HG03520 (cell line): ENCODE data around the gene SWAP70.
"Not testable (repeated sequence)": the region's sequence is repeated elsewhere in the genome, so short reads cannot be mapped to it uniquely, and the experiment has no call there.

Experiments
- ATAC-seq: cut with Tn5 transposase; IDR thresholded peaks from one replicate; pipeline ENCODE4 v1.9.1; 2021; ENCODE audit warnings: mild to moderate bottlenecking, moderate library complexity; ENCODE audit not compliant: unreplicated experiment

The SWAP70 gene

DNA sequence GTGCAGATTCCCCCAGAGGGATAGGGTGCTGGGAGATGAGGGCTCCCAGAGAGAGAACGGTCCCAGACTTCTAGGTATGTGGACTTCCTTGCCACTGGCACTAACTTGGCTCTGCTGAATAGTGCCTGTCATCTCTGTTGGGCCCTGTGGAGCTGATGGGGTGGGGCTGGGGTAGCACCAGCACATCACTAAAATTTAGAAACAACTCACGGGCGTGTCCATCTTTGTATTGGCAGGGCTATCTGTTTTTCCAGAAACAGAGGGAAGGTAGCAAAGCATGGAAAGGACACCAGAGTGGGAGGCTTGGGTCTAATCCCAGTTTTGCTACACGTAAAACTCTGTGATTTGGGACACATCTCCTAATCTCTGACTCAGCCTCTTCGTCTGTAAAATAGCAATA is 25.8 kb downstream of the SWAP70 start:
- no peak for ATAC-seq

DNA sequence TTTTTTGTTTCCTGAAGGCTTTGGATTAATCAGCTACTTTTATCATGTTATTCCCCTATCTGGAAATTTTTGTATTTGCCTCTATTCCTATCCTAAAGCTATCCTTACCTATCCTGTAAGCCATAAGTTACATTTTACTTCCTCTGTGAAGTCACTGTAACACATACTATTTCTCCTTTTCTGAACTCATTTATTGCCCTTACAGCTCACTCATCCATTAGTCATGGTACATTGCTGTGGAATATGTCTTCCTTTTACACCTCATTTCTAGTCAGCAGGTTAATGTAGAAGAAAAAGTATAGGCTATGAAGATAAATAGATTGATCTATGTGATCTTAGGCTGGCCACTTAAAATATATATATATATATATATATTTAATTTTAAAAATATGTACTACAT is 28.0 kb downstream of the SWAP70 start:
- ATAC-seq = no peak

DNA sequence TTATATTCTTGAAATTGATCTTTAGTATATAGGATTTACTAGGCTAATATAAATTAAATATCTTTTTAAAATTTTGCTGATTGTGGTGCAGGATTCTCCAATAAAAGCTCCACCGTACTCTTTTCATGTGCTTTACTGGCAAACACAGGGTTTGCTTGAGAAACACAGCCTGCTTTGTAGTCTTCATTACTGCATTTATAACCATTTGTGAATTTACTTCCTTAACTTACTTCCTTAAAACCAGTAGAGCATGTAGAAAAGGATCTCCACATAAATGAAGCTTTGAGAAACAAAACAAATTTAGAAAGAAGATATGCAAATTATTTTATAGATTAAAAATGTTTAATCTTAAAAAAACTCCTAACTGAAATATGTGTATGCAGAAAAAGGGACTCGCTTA is 28.8 kb downstream of the SWAP70 start:
- no peak for ATAC-seq

DNA sequence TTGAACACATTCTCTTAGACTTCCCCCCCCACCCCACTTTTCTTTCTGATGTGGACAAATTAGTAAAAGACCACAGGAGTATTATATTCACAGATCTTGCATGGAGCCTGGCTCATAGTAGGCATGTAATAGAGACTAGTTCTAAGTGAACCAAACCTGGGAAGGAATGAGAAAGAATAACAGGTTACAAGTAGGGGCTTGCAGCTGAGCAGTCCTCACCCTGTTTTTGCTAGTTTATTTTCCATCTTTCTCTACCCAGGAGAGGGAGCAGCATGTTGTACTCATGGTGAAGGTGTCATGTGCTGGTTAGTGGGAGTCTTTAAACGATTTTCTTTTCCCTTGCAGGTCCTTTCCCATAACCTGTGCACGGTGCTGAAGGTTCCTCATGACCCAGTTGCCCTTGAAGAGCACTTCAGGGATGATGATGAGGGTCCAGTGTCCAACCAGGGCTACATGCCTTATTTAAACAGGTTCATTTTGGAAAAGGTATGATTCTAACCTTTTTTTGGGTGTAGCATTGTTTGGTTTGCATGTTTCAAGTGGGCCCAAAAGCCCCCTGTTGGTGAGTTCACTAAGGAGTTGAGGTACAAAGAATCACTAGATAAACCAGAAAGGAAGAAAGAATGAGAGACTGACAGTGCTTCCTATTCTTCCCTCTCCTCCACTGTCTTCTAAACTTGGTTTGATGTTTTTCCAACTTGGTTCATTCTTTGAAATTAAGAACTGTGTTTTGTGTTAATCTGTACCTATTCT is 30.1 kb downstream of the SWAP70 start:
- no peak for ATAC-seq

DNA sequence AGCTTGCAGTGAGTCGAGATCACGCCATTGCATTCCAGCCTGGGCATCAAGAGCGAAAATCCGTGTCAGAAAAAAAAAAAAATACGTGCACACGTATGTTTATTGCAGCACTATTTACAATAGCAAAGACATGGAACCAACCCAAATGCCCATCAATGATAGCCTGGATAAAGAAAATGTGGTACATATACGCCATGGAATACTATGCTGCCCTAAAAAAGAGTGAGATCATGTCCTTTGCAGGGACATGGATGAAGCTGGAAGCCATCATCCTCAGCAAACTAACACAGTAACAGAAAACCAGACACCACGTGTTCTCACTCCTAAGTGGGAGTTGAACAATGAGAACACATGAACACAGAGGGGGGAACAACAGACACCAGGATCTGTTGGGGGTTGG is 31.4 kb downstream of the SWAP70 start:
- ATAC-seq = not testable (repeated sequence)

DNA sequence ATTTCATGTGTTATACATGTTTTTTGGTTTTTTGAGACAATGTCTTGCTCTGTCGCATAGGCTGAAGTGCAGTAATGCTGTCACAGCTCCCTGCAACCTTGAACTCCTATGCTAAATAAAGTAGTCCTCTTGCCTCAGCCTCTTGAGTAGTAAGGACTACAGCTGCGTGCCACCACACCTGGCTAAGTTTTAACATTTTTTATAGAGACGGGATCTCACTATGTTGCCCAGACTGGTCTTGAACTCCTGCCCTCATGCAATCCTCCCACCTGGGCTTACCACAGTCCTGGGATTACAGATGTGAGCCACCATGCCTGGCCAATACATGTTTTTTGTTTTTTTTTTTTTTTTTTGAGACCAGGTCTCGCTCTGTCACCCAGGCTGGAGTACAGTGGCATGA is 33.9 kb downstream of the SWAP70 start:
- no peak for ATAC-seq

DNA sequence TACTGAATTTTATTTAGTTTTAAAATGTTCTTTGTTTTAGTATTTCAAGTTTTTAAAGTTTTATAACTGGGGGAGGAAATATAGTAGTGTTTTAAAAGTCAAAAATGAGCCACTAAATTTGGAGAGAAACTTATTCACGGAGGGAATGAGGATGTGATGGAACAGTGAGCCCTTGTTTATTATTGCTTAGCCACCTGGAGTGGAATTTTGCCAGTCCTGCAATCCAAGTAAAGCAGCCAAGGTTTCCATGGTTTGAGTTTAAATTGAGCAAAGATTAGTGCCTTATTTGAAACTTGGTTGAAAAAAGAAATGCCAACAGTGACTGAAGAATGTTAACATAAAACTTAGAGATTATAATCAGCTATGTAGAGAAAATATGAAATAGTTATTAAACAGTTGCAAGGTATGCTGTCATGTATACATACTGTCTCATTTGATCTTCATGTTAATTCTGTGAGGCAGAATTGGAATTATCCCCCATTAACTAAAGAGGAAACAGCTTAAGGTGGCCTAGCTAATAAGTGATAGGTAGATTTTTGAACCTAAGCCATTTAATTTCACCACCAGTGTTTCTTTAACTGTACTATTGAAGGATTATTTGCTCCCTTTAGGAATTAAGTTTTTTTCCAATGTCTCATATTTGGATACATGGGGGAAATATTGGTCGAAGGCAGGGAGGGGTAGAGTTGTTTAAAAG is 36.4 kb downstream of the SWAP70 start:
- no peak for ATAC-seq

DNA sequence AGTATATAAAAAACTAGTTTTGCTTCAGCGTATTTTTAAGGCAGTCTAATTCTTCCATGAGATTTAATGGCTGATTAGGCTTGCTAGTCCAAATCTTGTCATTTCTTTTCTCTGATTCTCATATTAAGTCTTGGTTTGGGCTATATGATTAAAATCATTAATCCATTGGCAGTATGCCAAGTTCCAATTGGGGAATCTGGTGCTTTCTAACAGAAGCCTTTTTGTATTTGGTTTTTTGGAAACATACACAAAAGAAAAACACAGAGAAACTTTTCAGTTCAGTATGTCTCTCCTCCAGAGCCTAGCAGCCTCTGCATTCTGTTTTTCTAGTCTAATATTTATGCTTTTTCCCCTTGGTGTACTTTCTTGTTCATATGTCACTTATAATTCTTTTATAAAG is 37.9 kb downstream of the SWAP70 start:
- no peak for ATAC-seq

DNA sequence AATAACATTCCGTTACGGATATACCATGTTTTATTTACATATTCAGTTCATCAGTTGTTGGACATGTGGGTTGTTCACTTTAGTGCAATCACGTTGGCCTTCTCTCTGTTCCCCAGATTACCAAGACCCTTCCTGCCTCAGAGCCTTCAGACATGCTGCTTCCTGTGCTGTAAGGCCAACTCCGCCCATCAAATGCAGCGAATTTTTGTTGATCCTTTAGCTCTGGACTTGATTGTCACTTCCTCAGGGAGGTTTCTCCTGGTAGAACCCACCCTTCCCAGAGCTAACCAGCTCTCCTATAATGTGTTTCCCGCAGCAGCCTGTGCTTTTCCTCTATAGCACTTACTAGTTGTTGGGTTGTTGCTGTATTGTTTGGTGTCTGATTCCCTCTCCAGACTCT is 39.4 kb downstream of the SWAP70 start:
- no peak for ATAC-seq

DNA sequence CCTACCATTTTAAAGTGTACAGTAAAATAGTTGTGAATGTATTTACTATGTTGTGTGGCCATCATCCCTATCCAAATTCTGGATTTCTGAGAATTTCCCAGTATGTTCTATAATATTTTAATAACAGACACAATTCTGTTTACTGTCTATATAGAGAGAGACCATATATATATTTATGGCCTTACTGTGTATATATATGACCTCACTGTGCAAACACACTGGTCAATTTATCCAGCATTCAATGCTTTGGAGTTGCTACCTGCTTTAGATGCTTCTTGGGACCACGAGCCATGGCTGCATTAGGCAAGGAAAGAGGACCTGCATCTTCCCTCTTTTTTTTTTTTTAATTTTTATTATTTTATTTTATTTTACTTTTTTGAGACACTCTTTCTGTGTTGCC is 40.2 kb downstream of the SWAP70 start:
- ATAC-seq = no peak

DNA sequence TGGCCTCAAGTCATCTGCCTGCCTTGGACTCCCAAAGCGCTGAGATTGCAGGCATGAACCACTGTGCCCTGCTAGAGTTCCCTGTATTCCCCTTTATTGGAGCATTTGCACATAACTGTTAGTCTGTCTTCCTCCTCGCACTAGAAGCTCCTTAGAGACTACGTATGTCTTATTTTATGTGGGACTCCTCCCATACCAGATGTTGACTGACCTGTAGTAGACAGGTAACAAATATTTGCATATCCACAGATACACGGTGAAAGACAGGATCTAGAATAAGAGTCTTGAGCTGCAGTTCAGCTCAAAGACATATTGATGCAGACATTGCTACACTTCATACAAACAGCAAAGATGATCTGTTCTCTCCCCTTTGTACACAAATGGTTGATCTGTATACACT is 40.7 kb downstream of the SWAP70 start:
- no peak for ATAC-seq

DNA sequence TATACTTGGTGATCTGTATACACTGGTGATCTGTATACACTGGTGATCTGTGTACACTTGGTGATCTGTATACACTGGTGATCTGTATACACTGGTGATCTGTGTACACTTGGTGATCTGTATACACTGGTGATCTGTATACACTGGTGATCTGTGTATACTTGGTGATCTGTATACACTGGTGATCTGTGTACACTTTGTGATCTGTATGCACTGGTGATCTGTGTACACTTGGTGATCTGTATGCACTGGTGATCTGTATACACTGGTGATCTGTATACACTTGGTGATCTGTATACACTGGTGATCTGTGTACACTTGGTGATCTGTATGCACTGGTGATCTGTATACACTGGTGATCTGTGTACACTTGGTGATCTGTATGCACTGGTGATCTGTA is 41.5 kb downstream of the SWAP70 start:
- not testable (repeated sequence) for ATAC-seq

DNA sequence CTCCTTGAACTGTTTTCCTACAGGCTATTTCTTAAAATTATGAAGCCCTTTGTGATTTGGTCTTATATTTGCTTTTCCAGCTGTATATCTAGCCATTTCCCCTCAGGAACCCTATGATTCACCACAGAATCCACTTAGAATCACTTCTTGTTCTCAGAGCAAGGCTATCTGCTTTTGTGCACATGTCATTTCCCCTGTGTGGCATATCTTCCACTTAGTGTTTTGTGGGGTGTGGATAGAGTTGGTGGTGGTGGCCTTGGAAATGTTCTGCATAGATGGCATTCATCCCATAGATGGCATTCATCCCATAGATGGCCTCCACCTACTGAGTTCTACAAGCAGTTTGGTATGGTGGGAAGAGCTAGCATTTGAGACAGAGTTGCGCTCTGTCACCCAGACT is 44.7 kb downstream of the SWAP70 start:
- ATAC-seq = no peak

DNA sequence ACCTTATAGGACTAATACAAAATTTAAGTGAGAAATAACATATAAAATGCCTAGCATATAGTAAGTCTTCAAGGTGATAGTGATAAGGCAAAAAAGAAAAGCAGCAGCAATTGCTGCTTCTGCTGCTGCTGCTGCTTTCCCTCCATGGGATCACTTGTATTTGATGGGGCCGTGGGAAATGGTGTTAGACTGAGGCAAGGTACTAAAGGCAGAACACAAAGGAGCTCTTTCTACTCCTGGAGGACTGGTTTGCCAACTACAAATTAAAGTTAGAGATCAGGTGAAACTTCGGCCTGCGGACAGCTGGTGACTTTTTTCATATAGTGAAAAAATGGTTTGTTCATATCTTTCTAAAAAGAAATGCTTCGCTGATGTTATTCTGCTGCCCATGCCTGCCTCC is 46.3 kb downstream of the SWAP70 start:
- no peak for ATAC-seq

DNA sequence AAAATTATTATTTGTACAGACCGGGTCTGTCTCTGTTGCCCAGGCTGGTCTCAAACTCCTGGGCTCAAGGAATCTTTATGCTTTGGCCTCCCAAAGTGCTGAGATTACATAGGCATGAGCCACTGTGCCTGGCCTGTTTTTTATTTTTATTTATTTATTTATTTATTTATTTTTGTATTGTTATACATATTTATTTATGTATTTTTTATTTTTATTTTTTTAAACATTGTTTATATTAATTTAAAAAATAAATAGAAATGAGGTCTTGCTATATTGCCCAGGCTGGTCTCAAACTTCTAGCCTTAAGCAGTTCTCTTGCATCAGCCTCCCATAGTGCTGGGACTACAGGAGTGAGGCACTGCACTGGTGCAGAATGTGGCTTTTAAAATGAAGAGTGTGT is 47.0 kb downstream of the SWAP70 start:
- ATAC-seq = no peak

DNA sequence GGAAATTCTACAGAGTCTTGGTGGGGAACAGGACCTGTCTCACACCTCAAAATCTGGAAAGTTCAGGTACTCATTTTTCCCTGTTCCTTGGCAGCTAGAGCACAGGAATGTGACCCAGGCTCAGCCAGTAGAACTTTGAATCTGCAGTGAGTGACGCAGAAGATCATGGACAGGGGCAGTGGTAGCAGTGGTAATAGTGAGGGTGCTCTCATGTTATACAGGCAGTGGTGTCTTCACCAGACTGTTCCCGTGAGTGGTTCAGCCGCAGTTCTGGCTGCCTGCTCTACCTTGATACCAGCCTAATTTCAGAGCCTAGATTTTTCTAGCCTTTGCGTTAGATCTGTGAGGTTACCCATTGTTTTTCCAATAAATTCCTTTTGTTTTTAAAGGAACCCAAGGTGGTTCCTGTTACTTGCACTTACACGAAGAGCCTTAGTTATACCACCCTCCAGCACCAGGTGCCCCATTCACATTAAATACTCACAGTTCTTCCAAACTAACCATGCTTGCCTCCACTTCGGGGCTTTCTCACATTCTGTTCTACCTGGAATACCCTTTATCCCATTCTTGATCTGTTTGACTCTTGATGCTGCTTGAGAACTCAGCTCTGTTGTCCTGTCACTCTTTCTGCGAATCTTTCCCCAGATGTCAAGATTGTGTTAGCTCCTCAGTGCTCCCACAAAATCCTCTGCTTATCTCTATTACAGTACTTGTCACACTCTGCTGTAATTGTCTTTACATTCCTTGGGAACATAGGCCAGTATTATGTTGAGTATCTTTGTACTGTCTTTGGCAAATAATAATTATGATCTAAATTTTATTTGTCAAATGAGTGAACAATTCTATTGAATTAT is 47.8 kb downstream of the SWAP70 start:
- no peak for ATAC-seq

DNA sequence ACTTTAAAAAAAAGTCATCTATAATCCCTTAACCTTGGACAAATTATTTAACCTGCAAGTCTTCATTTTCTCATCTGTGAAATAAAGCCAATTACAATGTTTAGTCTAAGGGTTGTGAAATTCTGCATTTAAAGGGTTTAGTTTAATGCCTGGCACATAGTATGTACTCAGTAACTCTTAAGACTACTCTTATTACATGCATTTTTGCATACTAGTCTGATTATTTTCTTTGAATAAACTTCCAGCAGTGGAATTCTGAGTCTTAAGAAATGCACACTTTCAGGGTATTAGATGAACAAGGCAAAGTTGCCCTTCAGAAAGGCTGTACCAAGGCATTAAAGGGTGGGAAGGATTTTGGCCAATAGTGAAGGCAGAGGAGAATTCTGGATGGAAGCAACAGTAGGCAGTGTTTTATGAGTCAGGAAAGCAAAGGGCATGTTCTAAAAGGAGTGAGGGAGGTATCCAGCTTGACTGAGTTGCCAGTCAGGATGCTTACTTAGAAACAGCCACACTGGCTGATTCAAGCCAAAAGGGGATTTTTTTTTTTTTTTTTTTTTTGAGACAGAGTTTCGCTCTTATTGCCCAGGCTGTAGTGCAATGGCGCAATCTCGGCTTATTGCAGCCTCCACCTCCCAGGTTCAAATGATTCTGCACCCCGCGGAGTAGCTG is 50.5 kb downstream of the SWAP70 start:
- ATAC-seq = no peak

DNA sequence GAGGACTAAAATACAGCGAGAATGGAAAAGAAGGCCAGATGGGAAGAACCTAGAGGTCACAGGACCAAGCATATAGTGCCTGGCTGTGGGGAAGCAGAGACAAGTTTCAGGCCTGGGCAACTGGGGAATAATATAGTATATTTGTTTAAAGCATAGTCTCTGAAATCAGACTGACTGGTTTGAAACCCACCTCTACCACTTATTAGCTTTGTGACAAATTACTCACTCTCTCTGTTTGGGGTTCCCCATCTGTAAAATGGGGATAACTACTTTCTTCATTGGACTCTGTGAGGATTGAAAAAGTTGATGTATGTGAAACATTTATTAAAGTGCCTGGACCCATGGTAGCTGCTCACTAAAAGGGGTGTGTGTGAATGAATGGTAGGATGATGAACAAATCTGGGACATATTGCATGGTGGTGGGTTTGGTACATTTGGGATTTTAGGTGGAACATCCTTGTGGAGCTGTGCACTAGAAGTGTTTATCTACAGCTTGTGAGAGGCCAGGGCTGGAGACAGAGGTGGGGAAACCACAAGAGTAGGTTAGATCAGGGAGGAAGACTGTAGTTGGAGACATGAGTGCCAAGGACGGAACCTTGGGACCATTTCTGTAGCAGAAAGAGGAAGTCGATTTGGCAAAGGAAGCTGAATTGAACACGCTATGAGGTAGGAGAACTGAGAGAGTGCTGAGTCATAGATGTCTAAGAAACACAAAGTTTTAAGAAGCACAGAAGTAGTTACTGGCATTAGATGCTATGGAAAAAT is 52.6 kb downstream of the SWAP70 start:
- ATAC-seq = peak; percentile 75

DNA sequence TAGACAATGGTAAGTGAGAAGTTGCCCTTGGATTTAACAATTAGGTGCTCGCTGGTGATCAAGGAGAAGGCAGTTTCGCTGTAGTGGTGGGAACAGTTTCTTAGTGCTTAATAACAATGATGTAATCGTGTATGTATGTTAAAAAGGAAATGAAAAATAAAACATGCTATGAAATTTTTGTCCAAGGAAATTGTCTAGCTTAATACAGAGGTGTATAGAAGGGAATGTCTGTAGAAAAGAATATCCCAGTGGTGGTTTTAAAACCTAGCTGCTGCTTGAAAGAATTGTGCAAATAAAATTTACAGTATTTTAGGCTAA is 53.1 kb downstream of the SWAP70 start:
- ATAC-seq = no peak

DNA sequence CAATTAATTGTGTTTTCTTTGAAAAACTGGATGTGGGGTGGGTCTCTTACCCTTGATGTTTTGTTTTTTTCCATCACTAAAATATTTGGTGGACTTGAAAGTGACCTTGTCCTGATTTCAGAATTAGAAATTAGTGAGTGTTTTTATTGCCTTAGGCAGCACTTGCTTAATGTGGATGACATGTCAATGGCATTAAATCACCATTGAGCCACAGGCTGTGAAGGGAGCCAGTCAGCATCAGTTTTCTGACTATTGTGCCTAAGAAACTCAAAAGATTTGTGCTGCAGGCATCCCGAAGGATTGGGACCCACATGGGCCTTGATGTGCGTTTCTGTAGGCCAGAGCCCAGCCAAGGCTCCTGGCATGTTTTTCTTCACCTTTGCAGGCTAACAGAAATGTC is 53.8 kb downstream of the SWAP70 start:
- no peak for ATAC-seq

DNA sequence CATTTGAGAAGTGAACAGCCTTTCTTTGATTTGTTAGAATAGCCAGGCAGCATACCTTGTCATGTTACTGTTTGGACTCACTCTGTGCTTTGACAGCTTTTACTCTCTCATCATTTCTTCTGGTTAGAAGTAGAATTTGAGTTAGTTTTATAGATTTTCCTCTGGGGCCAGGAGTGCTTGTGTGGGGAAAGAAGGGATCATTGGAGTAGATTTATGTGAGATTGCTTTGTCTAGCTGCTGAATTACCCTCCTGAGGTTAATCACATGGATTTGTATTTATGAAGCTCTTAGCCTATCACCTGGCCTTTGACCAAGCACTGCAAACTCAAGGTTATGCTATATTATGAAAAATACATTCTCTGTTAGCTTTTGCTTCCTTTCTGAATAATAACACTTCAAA is 54.3 kb downstream of the SWAP70 start:
- ATAC-seq = no peak
